ENCODE results near the gene PDZD2.

GRCh38 chr5:32000731-32001130 lies 361.8 kb downstream of the PDZD2 start:
- TF ChIP-seq CTCF (conservative IDR thresholded peaks at IDR 0.05 in 1 of 2, IDR thresholded peaks at IDR 0.05 in 1 of 2; ENCODE audit: extremely low read depth in 1 of 2, insufficient read depth in 1 of 2, low read depth in 1 of 2, low read length in 2 of 2) (no peak), EZH2 (IDR thresholded peaks at IDR 0.05; ENCODE audit: borderline replicate concordance, low read length) (no peak)

All from mammary epithelial cell (primary cell).